Heart left ventricle (tissue), 13 donors: ENCODE results near the gene DLGAP4.

Source experiments
- CTCF ChIP-seq, 12 donors: fragments of 200-600 bp; sonication (generic) in 4 of 12; IDR thresholded peaks; one replicate each; pipeline versions ENCODE4 v1.5.0 to v1.8.0; 2018 to 2022; ENCODE audit warnings: antibody characterized with exemption in 12 of 12, mild to moderate bottlenecking in 5 of 12
- POLR2A ChIP-seq, 2 donors: fragments of 450-650 bp; IDR thresholded peaks; one replicate each; pipeline ENCODE4 v1.6.1; 2017; ENCODE audit warnings: antibody characterized with exemption in 2 of 2, mild to moderate bottlenecking in 2 of 2, moderate library complexity in 2 of 2
- donor health status: ischemic (EF 13 %, LVEDD 7.1; RV severe dilation, severe dysfunction).
- donor health status: DM: no; HTN: yes; CAD: no.
- donor health status: DM: no; HTN: no; CAD: no.
- donor health status: ischemic (EF 25% LVEDD 6.9; RV normal size, moderate dysfunction).
- donor health status: ischemic (EF 25% LVEDD 5.7; RV mildly dilated, moderate dysfunction).
- donor health status: ischemic (EF 35%, LVEDD 5.7; RV mildly dilated, moderate dysfunction).
- donor health status: nonischemic (EF 11% LVEDD 7.7; RV severe dilation, severe dysfunction).
- donor health status: DM: yes; HTN: yes; CAD: no.
- donor health status: PGD.
- donor health status: ischemic (EF 29% LVEDD 5.4; RV normal size, mild dysfunction).
- donor health status: nonischemic (EF 23%, LVEDD 6.1; RV moderate dilation, normal function).

- TF ChIP-seq CTCF (IDR thresholded peaks at IDR 0.05) (no peak), POLR2A (IDR thresholded peaks at IDR 0.05) (no peak)
These were observed 71.5 kb downstream of the DLGAP4 start for GRCh38 chr20:36377348-36378326.
